ENCODE data around the gene PIP.
"Not testable (repeated sequence)": the region's sequence is repeated elsewhere in the genome, so short reads cannot be mapped to it uniquely, and the experiment has no call there.

The PIP gene

DNA sequence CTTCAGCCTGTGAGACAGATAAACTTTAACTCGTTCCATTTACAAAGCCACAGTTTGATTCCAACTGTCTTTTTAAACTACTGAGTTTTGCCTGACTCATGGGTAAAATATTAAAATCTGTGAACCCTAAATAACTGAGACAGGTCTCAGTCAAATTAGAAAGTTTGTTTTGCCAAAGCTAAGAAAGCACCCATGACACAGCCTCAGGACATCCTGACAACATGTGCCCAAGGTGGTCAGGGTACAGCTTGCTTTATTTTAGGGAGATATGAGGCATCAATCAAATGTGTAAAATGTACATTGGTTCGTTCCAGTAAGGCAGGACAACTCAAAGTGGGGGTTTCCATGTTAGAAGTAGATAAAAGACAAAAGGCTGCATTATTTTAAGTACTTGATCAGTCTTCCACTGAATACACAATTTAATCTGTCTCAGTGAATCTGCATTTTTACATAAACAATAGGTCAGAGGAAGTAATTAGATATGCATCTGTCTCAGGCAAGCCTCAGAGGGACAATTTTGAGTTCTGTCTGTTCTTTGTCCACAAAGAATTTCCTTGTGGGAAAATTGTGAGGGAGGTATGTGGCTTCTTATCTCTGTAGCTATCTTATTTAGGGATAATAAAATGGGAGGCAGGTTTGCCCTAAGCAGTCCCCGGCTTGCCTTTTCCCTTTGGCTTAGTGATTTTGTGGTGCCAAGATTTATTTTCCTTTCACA, 11.0 kb upstream of the PIP start:
- peak overlapping the region; percentile 58 for H3K27ac ChIP-seq

DNA sequence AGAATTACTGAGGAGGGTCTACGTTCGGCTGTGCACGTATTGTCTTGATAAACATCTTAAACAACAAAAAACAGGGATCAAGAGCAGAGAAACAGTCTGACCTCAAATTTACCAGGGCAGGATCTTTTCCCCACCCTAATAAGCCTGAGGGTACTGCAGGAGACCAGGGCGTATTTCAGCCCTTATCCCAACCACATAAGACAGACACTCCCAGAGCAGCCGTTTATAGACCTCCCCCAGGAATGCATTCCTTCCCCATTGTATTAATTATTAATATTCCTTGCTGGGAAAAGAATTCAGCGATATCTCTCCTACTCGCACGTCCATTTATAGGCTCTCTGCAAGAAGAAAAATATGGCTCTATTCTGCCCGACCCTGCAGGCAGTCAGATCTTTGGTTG, 8.6 kb upstream of the PIP start:
- H3K27ac ChIP-seq = not testable (repeated sequence)

More for the DNA sequence above, 11.0 kb upstream of the PIP start:
- TF ChIP-seq, protein P1, sequence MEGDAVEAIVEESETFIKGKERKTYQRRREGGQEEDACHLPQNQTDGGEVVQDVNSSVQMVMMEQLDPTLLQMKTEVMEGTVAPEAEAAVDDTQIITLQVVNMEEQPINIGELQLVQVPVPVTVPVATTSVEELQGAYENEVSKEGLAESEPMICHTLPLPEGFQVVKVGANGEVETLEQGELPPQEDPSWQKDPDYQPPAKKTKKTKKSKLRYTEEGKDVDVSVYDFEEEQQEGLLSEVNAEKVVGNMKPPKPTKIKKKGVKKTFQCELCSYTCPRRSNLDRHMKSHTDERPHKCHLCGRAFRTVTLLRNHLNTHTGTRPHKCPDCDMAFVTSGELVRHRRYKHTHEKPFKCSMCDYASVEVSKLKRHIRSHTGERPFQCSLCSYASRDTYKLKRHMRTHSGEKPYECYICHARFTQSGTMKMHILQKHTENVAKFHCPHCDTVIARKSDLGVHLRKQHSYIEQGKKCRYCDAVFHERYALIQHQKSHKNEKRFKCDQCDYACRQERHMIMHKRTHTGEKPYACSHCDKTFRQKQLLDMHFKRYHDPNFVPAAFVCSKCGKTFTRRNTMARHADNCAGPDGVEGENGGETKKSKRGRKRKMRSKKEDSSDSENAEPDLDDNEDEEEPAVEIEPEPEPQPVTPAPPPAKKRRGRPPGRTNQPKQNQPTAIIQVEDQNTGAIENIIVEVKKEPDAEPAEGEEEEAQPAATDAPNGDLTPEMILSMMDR (conservative IDR thresholded peaks at IDR 0.05) = no peak

DNA sequence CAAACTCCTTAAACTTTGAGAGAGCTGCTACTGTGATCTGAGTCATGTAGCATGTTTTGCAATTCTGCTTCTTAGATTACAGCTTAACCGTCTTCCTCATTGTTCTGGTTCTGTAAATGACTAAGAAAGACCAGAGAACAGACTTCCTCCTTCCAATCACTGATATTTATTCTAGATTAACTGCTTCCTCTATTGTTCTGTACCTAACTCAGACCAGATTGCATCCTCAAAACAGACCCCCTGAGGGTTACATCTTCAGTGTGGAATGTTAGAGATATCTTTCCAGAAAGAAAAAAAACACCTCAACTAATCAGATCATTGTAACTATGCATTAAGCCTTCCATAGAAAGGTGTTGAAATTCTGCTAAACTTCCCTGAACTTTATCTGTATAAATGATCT, 5.7 kb upstream of the PIP start:
- TF ChIP-seq, protein P1 (conservative IDR thresholded peaks at IDR 0.05) = no peak
- no peak overlapping the region for H3K27ac ChIP-seq

DNA sequence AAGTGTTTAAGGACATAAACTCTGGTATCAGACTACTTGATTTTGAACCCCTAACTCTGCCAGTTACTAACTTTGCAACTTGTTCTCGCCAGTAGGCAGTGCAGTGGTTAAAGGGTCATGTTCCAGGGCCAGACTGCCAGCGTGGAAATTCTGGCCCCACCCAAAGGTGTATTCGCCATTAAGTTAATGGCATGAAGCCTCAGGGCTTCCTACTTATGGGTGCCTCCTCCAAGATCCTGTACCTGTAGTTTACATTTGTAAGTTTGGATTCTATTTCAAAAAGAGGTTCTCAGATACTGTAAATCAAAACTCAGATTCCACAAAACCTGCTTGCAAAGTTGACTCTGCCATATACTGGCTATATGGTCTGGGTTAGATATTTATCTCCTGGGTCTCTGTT, 2.8 kb upstream of the PIP start:
- no peak overlapping the region for H3K27ac ChIP-seq
- TF ChIP-seq, protein P1 (conservative IDR thresholded peaks at IDR 0.05) = no peak

DNA sequence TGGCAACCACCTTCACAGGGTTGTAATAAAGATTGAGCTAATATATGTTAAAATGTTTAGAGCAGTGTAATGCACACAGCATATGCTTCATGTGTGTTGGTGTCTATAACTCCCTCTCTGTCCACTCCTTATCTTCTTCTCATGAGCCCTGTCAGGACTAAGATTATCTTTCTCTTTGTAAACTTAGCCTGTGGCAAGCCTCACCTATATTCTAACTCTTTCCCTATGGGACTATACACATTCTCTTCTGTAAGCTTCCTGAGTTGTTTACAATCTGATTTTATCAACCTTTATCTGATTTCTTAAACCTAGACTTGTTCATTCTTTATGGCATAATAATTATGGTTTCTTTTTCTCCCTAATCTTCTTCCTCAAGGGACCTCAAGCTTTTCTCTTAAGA, 2.4 kb upstream of the PIP start:
- TF ChIP-seq, protein P1 (conservative IDR thresholded peaks at IDR 0.05) = no peak
- H3K27ac ChIP-seq = no peak overlapping the region

DNA sequence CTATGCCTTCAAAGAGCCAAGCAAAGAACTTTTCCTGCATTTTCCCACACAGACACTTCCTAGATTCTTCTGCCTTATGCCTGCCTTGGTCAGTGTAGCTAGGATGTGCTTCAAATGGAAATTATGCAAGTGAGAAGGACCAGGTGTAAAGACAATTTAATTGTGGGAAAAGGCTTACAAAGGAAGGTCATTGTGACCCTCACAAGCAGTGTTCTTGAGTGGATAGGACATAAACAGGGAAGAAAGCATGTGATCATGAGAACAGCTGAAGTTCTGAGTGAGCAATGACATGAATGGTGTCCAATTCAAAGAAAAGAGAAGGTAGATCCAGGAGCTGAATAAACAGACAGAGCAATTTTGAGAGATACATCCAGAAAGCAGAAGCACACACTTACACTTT, 1.3 kb upstream of the PIP start:
- no peak overlapping the region for H3K27ac ChIP-seq
- TF ChIP-seq, protein P1 (conservative IDR thresholded peaks at IDR 0.05) = no peak

DNA sequence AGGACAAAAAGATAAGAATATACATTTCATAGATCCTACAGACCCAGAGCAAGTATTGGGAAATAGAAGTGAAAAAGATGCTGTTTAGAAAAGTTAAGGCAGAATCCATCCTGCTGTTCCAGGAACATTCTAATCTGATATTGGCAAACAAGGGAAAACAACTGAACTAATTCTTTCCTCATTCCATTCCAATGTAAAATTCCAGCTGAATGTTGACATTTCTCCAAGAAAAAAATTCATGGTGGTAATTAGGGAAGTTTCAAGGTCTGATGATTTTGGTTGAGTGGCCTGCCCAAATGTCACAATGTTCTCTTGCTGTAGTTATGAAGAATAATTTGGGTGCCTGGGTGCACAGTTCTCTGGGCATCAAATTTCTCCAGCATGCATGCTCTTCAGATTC, 15.2 kb downstream of the PIP start:
- TF ChIP-seq, protein P1 (conservative IDR thresholded peaks at IDR 0.05) = no peak
- no peak overlapping the region for H3K27ac ChIP-seq

DNA sequence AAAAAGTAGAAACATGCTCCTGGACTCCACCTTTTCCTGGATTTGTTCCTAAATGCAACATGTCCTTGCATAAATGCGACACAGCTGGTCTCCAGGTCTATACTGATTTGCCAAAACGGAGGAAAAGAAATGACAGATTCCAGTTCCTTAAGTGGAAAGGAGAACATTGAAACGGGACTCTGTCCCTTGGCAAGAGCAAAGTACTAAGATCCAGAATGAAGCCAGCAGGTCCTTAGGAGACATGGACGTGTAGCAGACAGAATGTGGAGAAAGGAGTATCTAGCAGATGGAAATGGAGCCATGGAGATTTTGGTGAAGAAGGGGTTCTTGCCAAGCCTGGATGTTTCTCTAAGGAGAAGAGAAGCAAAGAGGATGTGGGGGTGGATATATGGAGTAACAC, 16.2 kb downstream of the PIP start:
- H3K27ac ChIP-seq = no peak overlapping the region
- TF ChIP-seq, protein P1 (conservative IDR thresholded peaks at IDR 0.05) = no peak

Data from VCaP (cell line).